OCI-LY7 (cell line): ENCODE results near the gene AIFM3.

Source experiments
- EZH2phosphoT487 ChIP-seq: fragments of 200-600 bp; sonication (generic); IDR thresholded peaks from 2 replicates; pipeline ENCODE4 v1.6.1; 2018; ENCODE audit warnings: low read depth, borderline replicate concordance, mild to moderate bottlenecking, mixed run types, antibody characterized with exemption, low read length, moderate library complexity, mixed read lengths
- TF ChIP-seq, protein P1 (sequence below): fragments of 200-600 bp; sonication (generic); conservative IDR thresholded peaks from 2 replicates; pipeline ENCODE4 v1.5.1; 2014; ENCODE audit warnings: mild to moderate bottlenecking, antibody characterized with exemption, low read length, moderate library complexity, mixed read lengths

DNA sequence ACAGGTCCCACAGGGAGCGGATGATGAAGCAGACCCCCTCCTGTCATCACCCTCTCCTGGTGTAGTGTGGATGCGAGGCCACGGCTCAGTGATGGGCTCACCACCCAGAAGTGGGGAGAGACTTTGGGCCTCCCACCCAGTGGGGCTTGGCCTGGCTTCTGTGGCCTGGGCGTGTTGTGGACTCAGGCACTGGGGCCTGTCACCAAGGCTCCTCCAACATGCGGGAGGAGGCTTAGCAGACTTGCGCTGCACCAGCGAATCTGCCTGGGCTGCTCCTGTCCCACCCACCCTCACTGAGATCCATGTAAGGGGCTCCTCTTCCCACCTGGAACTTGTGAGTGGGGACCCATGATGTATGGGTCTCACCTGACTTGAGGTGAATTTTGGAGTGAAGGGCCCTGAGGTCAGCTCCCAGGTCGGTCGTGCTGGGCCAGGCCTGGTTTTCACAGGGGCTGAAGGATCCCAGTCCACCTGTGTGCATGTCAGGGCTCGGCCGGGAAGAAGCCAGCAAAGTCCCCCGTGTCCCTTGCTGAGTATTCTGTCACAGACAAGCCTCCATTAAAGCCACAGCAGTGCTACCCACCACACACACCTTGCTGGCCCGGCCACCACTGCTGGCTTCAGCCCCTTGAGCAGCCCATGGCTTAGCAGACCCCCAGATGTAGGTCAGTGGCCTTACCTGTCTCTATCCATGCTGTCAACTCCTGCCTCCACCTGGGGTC is 30.6 kb downstream of the AIFM3 start:
- TF ChIP-seq, protein P1, sequence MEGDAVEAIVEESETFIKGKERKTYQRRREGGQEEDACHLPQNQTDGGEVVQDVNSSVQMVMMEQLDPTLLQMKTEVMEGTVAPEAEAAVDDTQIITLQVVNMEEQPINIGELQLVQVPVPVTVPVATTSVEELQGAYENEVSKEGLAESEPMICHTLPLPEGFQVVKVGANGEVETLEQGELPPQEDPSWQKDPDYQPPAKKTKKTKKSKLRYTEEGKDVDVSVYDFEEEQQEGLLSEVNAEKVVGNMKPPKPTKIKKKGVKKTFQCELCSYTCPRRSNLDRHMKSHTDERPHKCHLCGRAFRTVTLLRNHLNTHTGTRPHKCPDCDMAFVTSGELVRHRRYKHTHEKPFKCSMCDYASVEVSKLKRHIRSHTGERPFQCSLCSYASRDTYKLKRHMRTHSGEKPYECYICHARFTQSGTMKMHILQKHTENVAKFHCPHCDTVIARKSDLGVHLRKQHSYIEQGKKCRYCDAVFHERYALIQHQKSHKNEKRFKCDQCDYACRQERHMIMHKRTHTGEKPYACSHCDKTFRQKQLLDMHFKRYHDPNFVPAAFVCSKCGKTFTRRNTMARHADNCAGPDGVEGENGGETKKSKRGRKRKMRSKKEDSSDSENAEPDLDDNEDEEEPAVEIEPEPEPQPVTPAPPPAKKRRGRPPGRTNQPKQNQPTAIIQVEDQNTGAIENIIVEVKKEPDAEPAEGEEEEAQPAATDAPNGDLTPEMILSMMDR, result no peak
- TF ChIP-seq EZH2phosphoT487, result no peak
